Sigmoid colon (tissue), 4 donors: ENCODE data around the gene FAM110D.

Source experiments
- CTCF ChIP-seq, 4 experiments: fragments of 450-650 bp in 3 of 4; fragments of 200-600 bp in 1 of 4; IDR thresholded peaks; one replicate each; pipeline ENCODE4 v1.5.1; 2016 to 2019; ENCODE audit warnings: antibody characterized with exemption in 4 of 4, mild to moderate bottlenecking in 3 of 4, moderate library complexity in 2 of 4
- EP300 ChIP-seq, 4 donors: sonication (generic); formaldehyde crosslinking; IDR thresholded peaks; one replicate each; pipeline ENCODE4 v1.6.1; 2017; ENCODE audit warnings: antibody characterized with exemption in 4 of 4
- POLR2A ChIP-seq, 2 donors: fragments of 450-650 bp; IDR thresholded peaks; one replicate each; pipeline ENCODE4 v1.6.1; 2016; ENCODE audit warnings: antibody characterized with exemption in 2 of 2, mild to moderate bottlenecking in 2 of 2, moderate library complexity in 2 of 2
- POLR2AphosphoS5 ChIP-seq, 4 donors: sonication (generic); formaldehyde crosslinking; IDR thresholded peaks; one replicate each; pipeline ENCODE4 v1.6.1; 2017; ENCODE audit warnings: antibody characterized with exemption in 4 of 4

DNA sequence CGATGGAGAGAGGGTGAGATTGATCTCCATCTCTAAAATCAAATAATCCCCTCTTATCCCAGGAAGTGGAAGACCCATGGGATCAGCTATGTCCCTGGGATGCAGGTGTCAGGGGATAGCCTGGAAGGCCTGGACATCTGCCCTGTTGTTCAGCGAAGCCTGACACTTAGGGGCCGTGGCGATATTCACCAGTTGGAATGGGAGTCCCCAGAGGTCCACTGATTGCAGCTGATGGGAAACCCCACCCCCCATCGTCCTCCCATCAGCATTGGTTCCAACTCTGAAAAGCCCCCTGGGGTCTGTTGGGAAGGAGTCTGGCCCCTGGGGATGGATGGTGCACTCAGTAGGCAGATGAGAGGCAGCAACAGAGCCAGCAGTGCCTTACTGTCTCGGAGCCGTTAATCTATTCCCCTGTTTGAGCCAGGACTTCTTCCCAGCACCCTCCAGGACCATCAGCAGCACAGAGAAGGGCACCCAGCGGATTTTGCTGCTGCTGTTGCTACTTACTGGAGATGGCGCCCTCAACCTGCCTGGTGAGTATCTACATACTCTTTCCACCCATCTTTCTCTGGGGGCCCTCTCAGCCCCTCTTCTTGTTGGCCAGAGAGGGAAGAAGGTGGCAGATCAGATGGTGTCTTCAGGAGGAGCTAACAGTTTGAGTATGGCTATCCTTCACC lies 44.9 kb downstream of the FAM110D start:
- TF ChIP-seq CTCF (IDR thresholded peaks at IDR 0.05), result no peak
- no peak for TF ChIP-seq POLR2A (IDR thresholded peaks at IDR 0.05)
- TF ChIP-seq EP300 (IDR thresholded peaks at IDR 0.05), result no peak
- no peak for TF ChIP-seq POLR2AphosphoS5 (IDR thresholded peaks at IDR 0.05)
